C4-2B (cell line): ENCODE measurements around the gene SLC47A1.

ENCODE experiments used
- CTCF ChIP-seq: fragments of 450-650 bp; conservative IDR thresholded peaks from 2 replicates; pipeline ENCODE4 v1.5.1; 2017; ENCODE audit warnings: mild to moderate bottlenecking
- ZFX ChIP-seq: fragments of 450-650 bp; IDR thresholded peaks from 2 replicates; pipeline ENCODE4 v1.6.1; 2017

DNA sequence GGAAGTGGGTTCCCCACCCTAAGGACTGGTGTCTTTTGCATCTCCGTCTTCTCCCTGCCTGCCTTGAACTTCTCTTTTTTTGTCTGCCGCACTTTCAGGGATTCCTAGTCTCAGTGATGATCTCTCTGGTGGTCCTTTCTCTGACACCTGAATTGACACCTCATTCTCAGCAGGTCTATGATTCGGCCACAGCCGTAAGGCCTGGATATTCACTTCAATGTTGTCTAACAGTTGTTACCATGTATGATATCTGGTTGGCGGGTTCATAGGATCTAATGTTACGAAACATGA is 25.1 kb upstream of the SLC47A1 start:
- TF ChIP-seq CTCF = no peak
- TF ChIP-seq ZFX = no peak
